K562 (cell line): ENCODE results near the gene RIC8B. TPM values are rescaled to one million over a fixed set of nuclear protein-coding genes. Genes with fewer than 3 reads are reported as not detected.

ENCODE experiments used
- ATAC-seq: fragments of 200-7000 bp; cut with Tn5 transposase; 3 replicates; pipeline ENCODE4 v1.9.1; 2020; ENCODE audit warnings: moderate library complexity
- BruUV-seq: library from RNA; stranded (reverse); fragments of 400-500 nt; replicated peaks from 2 replicates; lab custom pipeline; 2021; lab: Mats Ljungman, UMichigan
- CTCF ChIA-PET: fragments of 300-600 bp; formaldehyde crosslinking; extraction: SDS; loops from one replicate; lab custom pipeline; 2021; ENCODE audit warnings: low intra/inter-chr PET ratio; lab: Yijun Ruan, JAX
- POLR2A ChIA-PET: fragments of 300-600, 350-650 bp; sonication (Branson Sonifier 250); formaldehyde crosslinking; extraction: SDS; loops from one replicate; lab custom pipeline; 2021; ENCODE audit warnings: antibody characterized with exemption, inconsistent platforms; lab: Yijun Ruan, JAX
- DNase-seq, 4 experiments: peaks; one replicate each; pipeline versions ENCODE4 v3.0.0 to v3.0.0-alpha.2; 2011 to 2018; ENCODE audit warnings: low spot score in 3 of 4, mixed read lengths in 3 of 4; ENCODE audit errors: extremely low read depth in 1 of 4
- FAIRE-seq: peaks from 2 replicates; lab custom pipeline; 2011; peaks lifted over from hg19 to GRCh38; lab: Jason Lieb, UNC
- H2AFZ ChIP-seq: 2 replicates; pipeline ENCODE4 v1.6.0; 2011; ENCODE audit warnings: low read depth, low read length, control low read depth, inconsistent platforms
- H3K27ac ChIP-seq: fragments of 200-600 bp; 3 replicates; pipeline ENCODE4 v1.8.0; 2011; ENCODE audit warnings: low read depth, mild to moderate bottlenecking, control low read depth, inconsistent platforms, low read length, moderate library complexity, mixed read lengths; ENCODE audit errors: extremely low read depth
- H3K27me3 ChIP-seq, 2 experiments: fragments of 300-600 bp in 1 of 2; 2 replicates in 1 of 2; 3 replicates in 1 of 2; pipeline versions ENCODE4 v1.6.0 to v1.8.0; 2011; ENCODE audit warnings: inconsistent platforms in 2 of 2, low read length in 2 of 2, mild to moderate bottlenecking in 1 of 2, mixed read lengths in 1 of 2, moderate library complexity in 1 of 2; ENCODE audit not compliant: control insufficient read depth in 2 of 2, insufficient read depth in 2 of 2
- H3K36me3 ChIP-seq: fragments of 300-600 bp; 3 replicates; pipeline ENCODE4 v1.8.0; 2011; ENCODE audit warnings: mild to moderate bottlenecking, low read length, inconsistent platforms; ENCODE audit not compliant: control insufficient read depth, insufficient read depth
- H3K4me1 ChIP-seq, 2 experiments: fragments of 200-600 bp in 1 of 2; replicated peaks in 1 of 2; 2 replicates in 1 of 2; 3 replicates in 1 of 2; pipeline versions ENCODE4 v1.5.1 to v1.8.0; 2011; ENCODE audit warnings: inconsistent platforms in 2 of 2, low read length in 2 of 2, mild to moderate bottlenecking in 1 of 2, mixed read lengths in 1 of 2, moderate library complexity in 1 of 2; ENCODE audit not compliant: control insufficient read depth in 2 of 2, insufficient read depth in 2 of 2
- H3K4me2 ChIP-seq: 2 replicates; pipeline ENCODE4 v1.6.1; 2011; ENCODE audit warnings: low read length, control low read depth, inconsistent platforms, mixed read lengths; ENCODE audit not compliant: insufficient read depth
- H3K4me3 ChIP-seq: fragments of 200-600 bp; sonication (generic), shearing (Covaris generic); 2 replicates; pipeline ENCODE4 v1.5.1; 2016; ENCODE audit warnings: control low read depth, inconsistent platforms
- H3K79me2 ChIP-seq: fragments of 200-600 bp; 3 replicates; pipeline ENCODE4 v1.8.0; 2011; ENCODE audit warnings: low read length, inconsistent platforms; ENCODE audit not compliant: control insufficient read depth, insufficient read depth
- H3K9ac ChIP-seq, 2 experiments: 2 replicates each; pipeline versions ENCODE4 v1.6.0 to v1.6.1; 2011; ENCODE audit warnings: low read depth in 2 of 2, low read length in 2 of 2, control low read depth in 1 of 2, inconsistent platforms in 1 of 2, mild to moderate bottlenecking in 1 of 2, mixed read lengths in 1 of 2; ENCODE audit not compliant: insufficient read depth in 1 of 2
- H3K9me1 ChIP-seq: one replicate; pipeline ENCODE4 v1.6.0; 2011; ENCODE audit warnings: inconsistent platforms, mild to moderate bottlenecking, low read length, moderate library complexity; ENCODE audit not compliant: control insufficient read depth, insufficient read depth
- H3K9me3 ChIP-seq: replicated peaks from 2 replicates; pipeline ENCODE4 v1.5.1; 2011; ENCODE audit warnings: low read depth, low read length, inconsistent platforms; ENCODE audit not compliant: control insufficient read depth, insufficient read depth
- H4K20me1 ChIP-seq: replicated peaks from 2 replicates; pipeline ENCODE4 v1.6.1; 2011; ENCODE audit warnings: low read length, inconsistent platforms, mixed read lengths; ENCODE audit not compliant: control insufficient read depth, insufficient read depth
- ARID1B ChIP-seq: fragments of 450-650 bp; IDR thresholded peaks from 2 replicates; pipeline ENCODE4 v1.6.1; 2016; ENCODE audit warnings: antibody characterized with exemption, mild to moderate bottlenecking, inconsistent platforms
- CREM ChIP-seq: IDR thresholded peaks from 2 replicates; pipeline ENCODE4 v1.6.1; 2014; ENCODE audit warnings: antibody characterized with exemption, low read depth
- FOS ChIP-seq: IDR thresholded peaks from 3 replicates; pipeline ENCODE4 v1.6.1; 2011; ENCODE audit not compliant: insufficient read length; ENCODE audit errors: extremely low read depth
- FOSL1 ChIP-seq: fragments of 200-800 bp; sonication (Bioruptor generic); conservative IDR thresholded peaks from 2 replicates; pipeline ENCODE4 v1.6.1; 2016; ENCODE audit warnings: missing genetic modification characterization, missing compliant biosample characterization
- HMBOX1 ChIP-seq: sonication (generic); IDR thresholded peaks from 2 replicates; pipeline ENCODE4 v1.6.1; 2016
- JUN ChIP-seq, 2 experiments: sonication (generic) in 1 of 2; formaldehyde crosslinking in 1 of 2; IDR thresholded peaks; 2 replicates each; pipeline versions ENCODE4 v1.6.1 to v1.8.0; 2012 to 2022; ENCODE audit warnings: borderline replicate concordance in 2 of 2, mild to moderate bottlenecking in 2 of 2, improper control_type of control experiment in 1 of 2, low read depth in 1 of 2, low read length in 1 of 2, missing genetic modification reagents in 1 of 2
- JUND ChIP-seq, 2 experiments: IDR thresholded peaks; 2 replicates in 1 of 2; 3 replicates in 1 of 2; pipeline ENCODE4 v1.6.1; 2011; ENCODE audit warnings: borderline replicate concordance in 2 of 2, low read depth in 2 of 2, low read length in 2 of 2, improper control_type of control experiment in 1 of 2, missing biosample characterization in 1 of 2, missing genetic modification characterization in 1 of 2, missing genetic modification reagents in 1 of 2
- NRF1 ChIP-seq, 2 experiments: fragments of 450-650 bp; IDR thresholded peaks in 1 of 2; conservative IDR thresholded peaks in 1 of 2; 2 replicates each; pipeline ENCODE4 v1.6.1; 2014; ENCODE audit warnings: mild to moderate bottlenecking in 2 of 2
- ZNF24 ChIP-seq: fragments of 450-650 bp; IDR thresholded peaks from 2 replicates; pipeline ENCODE4 v1.6.1; 2016
- ZNF347 ChIP-seq: fragments of 450-650 bp; formaldehyde crosslinking; IDR thresholded peaks from 2 replicates; pipeline ENCODE4 v1.4.0; 2020; ENCODE audit warnings: low read depth, mild to moderate bottlenecking, moderate library complexity
- ZNF740 ChIP-seq, 3 experiments: fragments of 200-800 bp in 1 of 3; sonication (Bioruptor generic) in 1 of 3; sonication (generic) in 1 of 3; formaldehyde crosslinking in 1 of 3; IDR thresholded peaks; 2 replicates each; pipeline versions ENCODE4 v1.6.1 to v1.8.0; 2016 to 2022; ENCODE audit warnings: mild to moderate bottlenecking in 2 of 3, missing compliant biosample characterization in 2 of 3, missing genetic modification characterization in 2 of 3, missing genetic modification reagents in 1 of 3
- ZNF778 ChIP-seq: fragments of 450-650 bp; formaldehyde crosslinking; IDR thresholded peaks from 2 replicates; pipeline ENCODE4 v1.4.0; 2020; ENCODE audit warnings: mild to moderate bottlenecking, moderate library complexity
- WGBS: fragments of 100-300 bp; shearing (Covaris generic); methylation state at CpG from one replicate; pipeline ENCODE4 v1.1.6; 2016; ENCODE audit warnings: low coverage, mixed read lengths; ENCODE audit not compliant: insufficient coverage; ENCODE audit errors: missing lambda C conversion rate; 5-methylcytosine and 5-hydroxymethylcytosine counted together
- in situ Hi-C: fragments of 300-500 bp; cut with MboI; formaldehyde crosslinking; loops from 4 replicates; pipeline ENCODE4 v1.15.0; 2018; ENCODE audit warnings: inconsistent platforms, mixed read lengths
- intact Hi-C: fragments of 100-400 bp; cut with micrococcal nuclease; formaldehyde crosslinking; loops from 2 replicates; pipeline ENCODE4 v1.14.2; 2022
- polyA plus RNA-seq, 8 experiments: library from polyadenylated mRNA; depleted of rRNA in 4 of 8; stranded (reverse) in 5 of 8; unstranded in 3 of 8; fragments of >200 nt; fragmentation: Nextera tagmentation in 2 of 8; fragmentation: Illumina TruSeq in 1 of 8; extraction: Ambion mirVana in 2 of 8; extraction: Trizol in 1 of 8; gene quantifications; 2 replicates each; pipeline versions ENCODE4 v1.2.1 to v1.2.3, GENCODE V29; 2011 to 2014; ENCODE audit warnings: inconsistent platforms in 1 of 8, missing spikeins in 1 of 8
- total RNA-seq, 7 experiments: library from RNA; depleted of rRNA in 6 of 7; stranded (reverse); fragments of >200 nt in 6 of 7; fragmentation: Illumina TruSeq in 2 of 7; extraction: Trizol in 2 of 7; gene quantifications; 2 replicates each; pipeline versions ENCODE4 v1.2.1 to v1.2.3, GENCODE V29; 2011 to 2021; ENCODE audit warnings: low replicate concordance in 1 of 7
- TF ChIP-seq, protein P1 (sequence below): fragments of 250-450 bp; sonication (Bioruptor Pico); IDR thresholded peaks from 2 replicates; pipeline ENCODE4 v1.8.0; 2022; ENCODE audit warnings: moderate library complexity, mild to moderate bottlenecking, inconsistent platforms
- TF ChIP-seq, protein P2 (sequence below), 2 experiments: fragments of 450-650 bp in 1 of 2; sonication (generic) in 1 of 2; formaldehyde crosslinking in 1 of 2; IDR thresholded peaks in 1 of 2; conservative IDR thresholded peaks in 1 of 2; 2 replicates each; pipeline versions ENCODE4 v1.6.1 to v1.8.1; 2016 to 2023; ENCODE audit warnings: mild to moderate bottlenecking in 2 of 2, moderate library complexity in 2 of 2, inconsistent platforms in 1 of 2, missing genetic modification reagents in 1 of 2

RIC8B gene
- total and polyA plus RNA-seq, 9 of the 15 experiments (the other 6 are each of a cell fraction or from before 2014, with no cell fraction given), result 0.92 to 8.1 (median 4.8) TPM

- Histone ChIP-seq H3K9ac (no peak overlapping the region), H3K36me3 (no peaks in the 10 kb centered on the region), H3K4me3 (no peak overlapping the region), H3K9me1 (no peaks in the 10 kb centered on the region), H3K4me2 (no peak overlapping the region; the same call in 1 of the 2 replicates), H3K27ac (no peak overlapping the region; the same call in 2 of the 3 replicates), H2AFZ (no peak overlapping the region), H3K4me1 (peaks cover 0 to 17% of the 10 kb centered on the region in 2 experiments; a peak in 2 of 5 replicates), H4K20me1 (no peaks in the 10 kb centered on the region), H3K9me3 (no peaks in the 10 kb centered on the region), H3K27me3 (peaks cover 4 to 10% of the 10 kb centered on the region in 2 experiments), H3K79me2 (no peaks in the 10 kb centered on the region)
- FAIRE-seq (no peak), DNase-seq (peak; percentile 38 to 63 (median 47)), ATAC-seq (peak; percentile 59; the same call in 2 of the 3 replicates)
- WGBS, result 6% methylated on average over 10 of the region's 10 CpGs
- intact Hi-C loops (loop anchor here (10.0 kb wide), 1 partner anchor 175 kb away; no protein-coding TSS in a partner anchor), in situ Hi-C loops (no loop called here)
- BruUV-seq, result no TSS peak
- ChIA-PET POLR2A (interaction anchor here (0.5 to 1.9 kb wide), 4 partner anchors 9 to 170 kb away, joined by 3 to 10 read pairs (median 4); no protein-coding TSS in a partner anchor), CTCF (no interaction called here)
- TF ChIP-seq FOSL1, result peak; percentile 53
- TF ChIP-seq FOS, result peak; percentile 10
- no peak for TF ChIP-seq ZNF347 (CRISPR knock-in tag)
- TF ChIP-seq HMBOX1, result peak; percentile 86; the same call in 1 of the 2 replicates
- peak; percentile 60 for TF ChIP-seq JUN (IDR thresholded peaks at IDR 0.05; ENCODE audit: borderline replicate concordance, low read depth, low read length)
- TF ChIP-seq JUN (CRISPR knock-in tag; IDR thresholded peaks at IDR 0.05; ENCODE audit: borderline replicate concordance), result no peak
- TF ChIP-seq JUND (IDR thresholded peaks at IDR 0.05; ENCODE audit: borderline replicate concordance, low read depth, low read length), result peak; percentile 87
- TF ChIP-seq JUND (tag; IDR thresholded peaks at IDR 0.05; ENCODE audit: borderline replicate concordance, low read depth, low read length), result peak; percentile 73; the same call in 1 of the 3 replicates
- 0 out of 2 replicates have a peak, but pooled peaks have one; percentile 35 for TF ChIP-seq ZNF24
- TF ChIP-seq, protein P1, sequence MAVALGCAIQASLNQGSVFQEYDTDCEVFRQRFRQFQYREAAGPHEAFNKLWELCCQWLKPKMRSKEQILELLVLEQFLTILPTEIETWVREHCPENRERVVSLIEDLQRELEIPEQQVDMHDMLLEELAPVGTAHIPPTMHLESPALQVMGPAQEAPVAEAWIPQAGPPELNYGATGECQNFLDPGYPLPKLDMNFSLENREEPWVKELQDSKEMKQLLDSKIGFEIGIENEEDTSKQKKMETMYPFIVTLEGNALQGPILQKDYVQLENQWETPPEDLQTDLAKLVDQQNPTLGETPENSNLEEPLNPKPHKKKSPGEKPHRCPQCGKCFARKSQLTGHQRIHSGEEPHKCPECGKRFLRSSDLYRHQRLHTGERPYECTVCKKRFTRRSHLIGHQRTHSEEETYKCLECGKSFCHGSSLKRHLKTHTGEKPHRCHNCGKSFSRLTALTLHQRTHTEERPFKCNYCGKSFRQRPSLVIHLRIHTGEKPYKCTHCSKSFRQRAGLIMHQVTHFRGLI (CRISPR knock-in tag), result no peak
- TF ChIP-seq ZNF778 (CRISPR knock-in tag), result no peak
- no peak for TF ChIP-seq ZNF740 (CRISPR knock-in tag; IDR thresholded peaks at IDR 0.05)
- no peak for TF ChIP-seq ZNF740 (tag; IDR thresholded peaks at IDR 0.05)
- TF ChIP-seq, protein P2, sequence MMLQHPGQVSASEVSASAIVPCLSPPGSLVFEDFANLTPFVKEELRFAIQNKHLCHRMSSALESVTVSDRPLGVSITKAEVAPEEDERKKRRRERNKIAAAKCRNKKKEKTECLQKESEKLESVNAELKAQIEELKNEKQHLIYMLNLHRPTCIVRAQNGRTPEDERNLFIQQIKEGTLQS (IDR thresholded peaks at IDR 0.05), result peak; percentile 80
- TF ChIP-seq, protein P2 (CRISPR knock-in tag; conservative IDR thresholded peaks at IDR 0.05), result 0 out of 2 replicates have a peak, but pooled peaks have one; percentile 30
- no peak for TF ChIP-seq NRF1 (conservative IDR thresholded peaks at IDR 0.05 in 1 of 2, IDR thresholded peaks at IDR 0.05 in 1 of 2)
- 0 out of 2 replicates have a peak, but pooled peaks have one; percentile 6 for TF ChIP-seq ARID1B
- TF ChIP-seq CREM, result no peak
These were observed 34.5 kb upstream of the RIC8B start for GRCh38 chr12:106739815-106740530.
